Measurements from ENCODE around the gene GPR137B.

Gene GPR137B

GRCh38 chr1:236144033-236144432 lies 1.7 kb downstream of the GPR137B start:
- Histone ChIP-seq H3K36me3 (ENCODE audit: control insufficient read depth, insufficient read depth, low read length) (peaks cover 8% of the 10 kb centered on the region), H3K4me3 (replicated peaks; ENCODE audit: low read depth, low read length) (peak overlapping the region; percentile 78), H3K27me3 (replicated peaks; ENCODE audit: control insufficient read depth, insufficient read depth, low read length) (peaks cover 4% of the 10 kb centered on the region; the same call in 1 of the 2 replicates)
- no peak for TF ChIP-seq CTCF (IDR thresholded peaks at IDR 0.05; ENCODE audit: insufficient read depth, low read length, poor library complexity, severe bottlenecking)
- DNase-seq (ENCODE audit: extremely low read depth, insufficient read length): no peak

- DNase-seq (ENCODE audit: extremely low read depth, insufficient read length): no peak
- Histone ChIP-seq H3K27me3 (replicated peaks; ENCODE audit: control insufficient read depth, insufficient read depth, low read length) (peaks cover 4% of the 10 kb centered on the region; the same call in 1 of the 2 replicates), H3K4me3 (replicated peaks; ENCODE audit: low read depth, low read length) (peak overlapping the region; percentile 78), H3K36me3 (ENCODE audit: control insufficient read depth, insufficient read depth, low read length) (peaks cover 8% of the 10 kb centered on the region)
- TF ChIP-seq CTCF (IDR thresholded peaks at IDR 0.05; ENCODE audit: insufficient read depth, low read length, poor library complexity, severe bottlenecking): peak; percentile 30
These were observed 2.3 kb downstream of the GPR137B start for GRCh38 chr1:236144446-236145150.

GRCh38 chr1:236147068-236147467 lies 4.7 kb downstream of the GPR137B start:
- no peak overlapping the region for H3K4me3 ChIP-seq (replicated peaks; ENCODE audit: low read depth, low read length)
- no peaks in the 10 kb centered on the region for H3K27me3 ChIP-seq (replicated peaks; ENCODE audit: control insufficient read depth, insufficient read depth, low read length)
- no peak for DNase-seq (ENCODE audit: extremely low read depth, insufficient read length)
- TF ChIP-seq CTCF (IDR thresholded peaks at IDR 0.05; ENCODE audit: insufficient read depth, low read length, poor library complexity, severe bottlenecking): no peak
- H3K36me3 ChIP-seq (ENCODE audit: control insufficient read depth, insufficient read depth, low read length): peaks cover 12% of the 10 kb centered on the region

GRCh38 chr1:236147521-236148469 lies 5.5 kb downstream of the GPR137B start:
- no peak overlapping the region for H3K4me3 ChIP-seq (replicated peaks; ENCODE audit: low read depth, low read length)
- peaks cover 12% of the 10 kb centered on the region for H3K36me3 ChIP-seq (ENCODE audit: control insufficient read depth, insufficient read depth, low read length)
- no peaks in the 10 kb centered on the region for H3K27me3 ChIP-seq (replicated peaks; ENCODE audit: control insufficient read depth, insufficient read depth, low read length)
- no peak for TF ChIP-seq CTCF (IDR thresholded peaks at IDR 0.05; ENCODE audit: insufficient read depth, low read length, poor library complexity, severe bottlenecking)
- no peak for DNase-seq (ENCODE audit: extremely low read depth, insufficient read length)

GRCh38 chr1:236148470-236148845 lies 6.1 kb downstream of the GPR137B start:
- Histone ChIP-seq H3K4me3 (replicated peaks; ENCODE audit: low read depth, low read length) (no peak overlapping the region), H3K36me3 (ENCODE audit: control insufficient read depth, insufficient read depth, low read length) (peaks cover 12% of the 10 kb centered on the region), H3K27me3 (replicated peaks; ENCODE audit: control insufficient read depth, insufficient read depth, low read length) (no peaks in the 10 kb centered on the region)
- no peak for TF ChIP-seq CTCF (IDR thresholded peaks at IDR 0.05; ENCODE audit: insufficient read depth, low read length, poor library complexity, severe bottlenecking)
- DNase-seq (ENCODE audit: extremely low read depth, insufficient read length): no peak
